PFSK-1 (cell line): ENCODE measurements around the gene KIAA1755.

Source experiments
- POLR2AphosphoS5 ChIP-seq: IDR thresholded peaks from 2 replicates; pipeline ENCODE4 v1.6.1; 2012; ENCODE audit warnings: low read depth, mild to moderate bottlenecking, control low read depth, low read length, moderate library complexity
- SIN3A ChIP-seq: IDR thresholded peaks from 2 replicates; pipeline ENCODE4 v1.6.1; 2012; ENCODE audit warnings: mild to moderate bottlenecking, low read length, moderate library complexity, borderline replicate concordance; ENCODE audit not compliant: insufficient read depth
- TAF1 ChIP-seq: IDR thresholded peaks from 2 replicates; pipeline ENCODE4 v1.6.1; 2012; ENCODE audit warnings: low read length, control low read depth, borderline replicate concordance; ENCODE audit not compliant: insufficient read depth
- TF ChIP-seq, protein P1 (sequence below), 2 experiments: IDR thresholded peaks; 2 replicates each; pipeline versions ENCODE4 v1.6.1 to v1.8.0; 2011 to 2012; ENCODE audit warnings: low read depth in 2 of 2, low read length in 2 of 2, control low read depth in 1 of 2, inconsistent platforms in 1 of 2, mild to moderate bottlenecking in 1 of 2, moderate library complexity in 1 of 2; ENCODE audit not compliant: insufficient read depth in 1 of 2

DNA sequence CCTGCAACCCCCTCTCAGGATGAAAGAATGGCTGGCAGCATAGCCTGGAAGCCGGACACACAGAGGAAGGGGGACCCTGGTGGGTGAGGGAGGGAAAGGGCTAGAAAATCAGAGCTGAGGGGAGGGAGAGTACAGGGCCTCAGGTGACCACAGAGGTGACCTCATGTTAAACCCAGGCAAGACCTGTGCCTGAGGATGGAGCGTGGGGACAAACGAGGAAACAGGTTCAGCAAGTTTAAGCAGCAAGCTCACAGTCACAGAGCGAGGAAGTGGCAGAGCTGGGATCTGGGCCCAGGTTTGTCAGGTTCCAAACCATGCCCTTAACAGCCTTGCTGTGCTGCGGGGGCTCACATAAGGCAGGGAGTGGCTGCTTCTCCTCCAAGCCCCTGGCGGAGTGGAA, 39.4 kb upstream of the KIAA1755 start:
- TF ChIP-seq POLR2AphosphoS5, result no peak
- no peak for TF ChIP-seq SIN3A
- TF ChIP-seq, protein P1, sequence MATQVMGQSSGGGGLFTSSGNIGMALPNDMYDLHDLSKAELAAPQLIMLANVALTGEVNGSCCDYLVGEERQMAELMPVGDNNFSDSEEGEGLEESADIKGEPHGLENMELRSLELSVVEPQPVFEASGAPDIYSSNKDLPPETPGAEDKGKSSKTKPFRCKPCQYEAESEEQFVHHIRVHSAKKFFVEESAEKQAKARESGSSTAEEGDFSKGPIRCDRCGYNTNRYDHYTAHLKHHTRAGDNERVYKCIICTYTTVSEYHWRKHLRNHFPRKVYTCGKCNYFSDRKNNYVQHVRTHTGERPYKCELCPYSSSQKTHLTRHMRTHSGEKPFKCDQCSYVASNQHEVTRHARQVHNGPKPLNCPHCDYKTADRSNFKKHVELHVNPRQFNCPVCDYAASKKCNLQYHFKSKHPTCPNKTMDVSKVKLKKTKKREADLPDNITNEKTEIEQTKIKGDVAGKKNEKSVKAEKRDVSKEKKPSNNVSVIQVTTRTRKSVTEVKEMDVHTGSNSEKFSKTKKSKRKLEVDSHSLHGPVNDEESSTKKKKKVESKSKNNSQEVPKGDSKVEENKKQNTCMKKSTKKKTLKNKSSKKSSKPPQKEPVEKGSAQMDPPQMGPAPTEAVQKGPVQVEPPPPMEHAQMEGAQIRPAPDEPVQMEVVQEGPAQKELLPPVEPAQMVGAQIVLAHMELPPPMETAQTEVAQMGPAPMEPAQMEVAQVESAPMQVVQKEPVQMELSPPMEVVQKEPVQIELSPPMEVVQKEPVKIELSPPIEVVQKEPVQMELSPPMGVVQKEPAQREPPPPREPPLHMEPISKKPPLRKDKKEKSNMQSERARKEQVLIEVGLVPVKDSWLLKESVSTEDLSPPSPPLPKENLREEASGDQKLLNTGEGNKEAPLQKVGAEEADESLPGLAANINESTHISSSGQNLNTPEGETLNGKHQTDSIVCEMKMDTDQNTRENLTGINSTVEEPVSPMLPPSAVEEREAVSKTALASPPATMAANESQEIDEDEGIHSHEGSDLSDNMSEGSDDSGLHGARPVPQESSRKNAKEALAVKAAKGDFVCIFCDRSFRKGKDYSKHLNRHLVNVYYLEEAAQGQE (IDR thresholded peaks at IDR 0.05; ENCODE audit: insufficient read depth in 1 of 2, low read depth in 2 of 2, low read length in 2 of 2), result no peak
- TF ChIP-seq TAF1, result no peak
